Ureter (tissue), 1 donor: ENCODE measurements around the gene ACP5. TPM values are rescaled to one million over a fixed set of nuclear protein-coding genes. Genes with fewer than 3 reads are reported as not detected.
"Not testable (repeated sequence)": the region's sequence is repeated elsewhere in the genome, so short reads cannot be mapped to it uniquely, and the experiment has no call there.

ENCODE experiments used
- DNase-seq: peaks from one replicate; pipeline ENCODE4 v3.0.0-alpha.2; 2020; ENCODE audit warnings: low spot score
- total RNA-seq: library from RNA; stranded (reverse); gene quantifications from one replicate; pipeline ENCODE4 v1.2.4, GENCODE V29; 2023
- donor health status: DM: yes; HTN: yes; CAD: no.

The ACP5 gene
- total RNA-seq, 1 donor from 2014 or later = 19.9 TPM

GRCh38 chr19:11578258-11579142, 1.1 kb upstream of the ACP5 start:
- DNase-seq = peak; percentile 67

- DNase-seq = no peak
Observed at GRCh38 chr19:11576227-11576626, 1.2 kb downstream of the ACP5 start.

- DNase-seq = no peak
Observed at GRCh38 chr19:11574689-11575088, 2.8 kb downstream of the ACP5 start.

GRCh38 chr19:11573763-11574162, 3.7 kb downstream of the ACP5 start:
- DNase-seq = not testable (repeated sequence)

- DNase-seq = not testable (repeated sequence)
Observed at GRCh38 chr19:11573354-11573753, 4.1 kb downstream of the ACP5 start.

- no peak for DNase-seq
Observed at GRCh38 chr19:11570039-11570462, 7.4 kb downstream of the ACP5 start.

GRCh38 chr19:11566164-11566563, 11.3 kb downstream of the ACP5 start:
- no peak for DNase-seq

GRCh38 chr19:11565649-11565980, 11.8 kb downstream of the ACP5 start:
- not testable (repeated sequence) for DNase-seq

GRCh38 chr19:11564082-11564807, 13.2 kb downstream of the ACP5 start:
- not testable (repeated sequence) for DNase-seq

- DNase-seq = no peak
Observed at GRCh38 chr19:11563532-11563931, 13.9 kb downstream of the ACP5 start.

- no peak for DNase-seq
Observed at GRCh38 chr19:11560404-11561051, 16.9 kb downstream of the ACP5 start.

GRCh38 chr19:11558881-11559828, 18.3 kb downstream of the ACP5 start, which contains the start of gene ELOF1:
Gene ELOF1 (minus strand): TSS chr19:11559230. CDS start chr19:11554347, 4,883 bp downstream.
- peak; percentile 97 for DNase-seq

- DNase-seq = no peak
Observed at GRCh38 chr19:11556634-11557420, 20.6 kb downstream of the ACP5 start.

GRCh38 chr19:11555246-11555645, 22.2 kb downstream of the ACP5 start:
- DNase-seq = no peak

- DNase-seq = no peak
Observed at GRCh38 chr19:11554160-11554559, 23.3 kb downstream of the ACP5 start.

GRCh38 chr19:11552666-11553372, 24.6 kb downstream of the ACP5 start:
- no peak for DNase-seq

- DNase-seq = no peak
Observed at GRCh38 chr19:11551603-11552235, 25.7 kb downstream of the ACP5 start.

- DNase-seq = no peak
Observed at GRCh38 chr19:11550265-11550664, 27.2 kb downstream of the ACP5 start.

GRCh38 chr19:11549386-11549953, 28.0 kb downstream of the ACP5 start:
- DNase-seq = no peak
